Activated T-cell treated with anti-CD3 and anti-CD28 coated beads, Interleukin-2, amount 50 U/mL, for 24 hours (primary cell): Measurements from ENCODE around the gene ADGRL3.
"Not testable (repeated sequence)": the region's sequence is repeated elsewhere in the genome, so short reads cannot be mapped to it uniquely, and the experiment has no call there.

Experiments used
- DNase-seq: peaks from one replicate; pipeline ENCODE4 v3.0.0-alpha.2; 2020
- H3K27ac Mint-ChIP-seq: 2 replicates; pipeline ENCODE4 v1.8.0; 2020; ENCODE audit warnings: mild to moderate bottlenecking, mixed read lengths
- H3K27me3 Mint-ChIP-seq: 2 replicates; pipeline ENCODE4 v1.8.0; 2020; ENCODE audit warnings: mixed read lengths
- H3K36me3 Mint-ChIP-seq: 2 replicates; pipeline ENCODE4 v1.8.0; 2020; ENCODE audit warnings: low read depth, mixed read lengths
- H3K4me1 Mint-ChIP-seq: 2 replicates; pipeline ENCODE4 v1.8.0; 2020; ENCODE audit warnings: low read depth, mixed read lengths
- H3K4me3 Mint-ChIP-seq: 2 replicates; pipeline ENCODE4 v1.8.0; 2020; ENCODE audit warnings: mild to moderate bottlenecking, moderate library complexity, mixed read lengths
- H3K9me3 Mint-ChIP-seq: 2 replicates; pipeline ENCODE4 v1.8.0; 2020; ENCODE audit warnings: mixed read lengths

ADGRL3 gene

GRCh38 chr4:61320154-61320553 lies 120.0 kb downstream of the ADGRL3 start:
- Mint-ChIP-seq H3K27ac (no peak overlapping the region), H3K36me3 (no peaks in the 10 kb centered on the region), H3K4me3 (no peak overlapping the region), H3K27me3 (no peaks in the 10 kb centered on the region), H3K9me3 (peaks cover 19% of the 10 kb centered on the region), H3K4me1 (no peaks in the 10 kb centered on the region)
- no peak for DNase-seq

GRCh38 chr4:61320631-61321030 lies 120.5 kb downstream of the ADGRL3 start:
- no peak overlapping the region for H3K4me3 Mint-ChIP-seq
- no peaks in the 10 kb centered on the region for H3K36me3 Mint-ChIP-seq
- no peak for DNase-seq
- H3K27me3 Mint-ChIP-seq, result no peaks in the 10 kb centered on the region
- H3K4me1 Mint-ChIP-seq, result no peaks in the 10 kb centered on the region
- no peak overlapping the region for H3K27ac Mint-ChIP-seq
- H3K9me3 Mint-ChIP-seq, result peaks cover 19% of the 10 kb centered on the region

- H3K27me3 Mint-ChIP-seq, result no peaks in the 10 kb centered on the region
- H3K27ac Mint-ChIP-seq, result no peak overlapping the region
- peaks cover 9% of the 10 kb centered on the region for H3K9me3 Mint-ChIP-seq
Observed at GRCh38 chr4:61332693-61333092, 132.6 kb downstream of the ADGRL3 start.

GRCh38 chr4:61333490-61333889 lies 133.4 kb downstream of the ADGRL3 start:
- H3K4me1 Mint-ChIP-seq, result no peaks in the 10 kb centered on the region
- no peaks in the 10 kb centered on the region for H3K36me3 Mint-ChIP-seq
- H3K9me3 Mint-ChIP-seq, result peaks cover 4% of the 10 kb centered on the region
- no peak for DNase-seq
- no peaks in the 10 kb centered on the region for H3K27me3 Mint-ChIP-seq
- no peak overlapping the region for H3K4me3 Mint-ChIP-seq
- no peak overlapping the region for H3K27ac Mint-ChIP-seq

More at GRCh38 chr4:61332693-61333092, 132.6 kb downstream of the ADGRL3 start:
- DNase-seq, result no peak
- H3K36me3 Mint-ChIP-seq, result no peaks in the 10 kb centered on the region
- no peak overlapping the region for H3K4me3 Mint-ChIP-seq
- no peaks in the 10 kb centered on the region for H3K4me1 Mint-ChIP-seq

GRCh38 chr4:61335241-61335763 lies 135.2 kb downstream of the ADGRL3 start:
- Mint-ChIP-seq H3K9me3 (peaks cover 4% of the 10 kb centered on the region), H3K27me3 (no peaks in the 10 kb centered on the region)

GRCh38 chr4:61336488-61336887 lies 136.4 kb downstream of the ADGRL3 start:
- Mint-ChIP-seq H3K27ac (no peak overlapping the region), H3K4me1 (no peaks in the 10 kb centered on the region), H3K27me3 (no peaks in the 10 kb centered on the region), H3K4me3 (no peak overlapping the region), H3K36me3 (no peaks in the 10 kb centered on the region), H3K9me3 (no peaks in the 10 kb centered on the region)
- DNase-seq, result no peak

More at GRCh38 chr4:61335241-61335763, 135.2 kb downstream of the ADGRL3 start:
- no peaks in the 10 kb centered on the region for H3K36me3 Mint-ChIP-seq
- no peak for DNase-seq
- no peaks in the 10 kb centered on the region for H3K4me1 Mint-ChIP-seq
- H3K27ac Mint-ChIP-seq, result no peak overlapping the region
- H3K4me3 Mint-ChIP-seq, result no peak overlapping the region

- no peaks in the 10 kb centered on the region for H3K9me3 Mint-ChIP-seq
Observed at GRCh38 chr4:61336916-61337315, 136.8 kb downstream of the ADGRL3 start.

GRCh38 chr4:61342061-61342460 lies 141.9 kb downstream of the ADGRL3 start:
- no peak overlapping the region for H3K27ac Mint-ChIP-seq
- DNase-seq, result no peak

More at GRCh38 chr4:61336916-61337315, 136.8 kb downstream of the ADGRL3 start:
- Mint-ChIP-seq H3K36me3 (no peaks in the 10 kb centered on the region), H3K4me1 (no peaks in the 10 kb centered on the region), H3K27ac (no peak overlapping the region), H3K27me3 (no peaks in the 10 kb centered on the region), H3K4me3 (no peak overlapping the region)
- DNase-seq, result no peak

GRCh38 chr4:61350932-61351331 lies 150.8 kb downstream of the ADGRL3 start:
- no peaks in the 10 kb centered on the region for H3K27me3 Mint-ChIP-seq
- no peak overlapping the region for H3K27ac Mint-ChIP-seq
- H3K4me3 Mint-ChIP-seq, result no peak overlapping the region
- no peaks in the 10 kb centered on the region for H3K36me3 Mint-ChIP-seq
- H3K9me3 Mint-ChIP-seq, result peaks cover 10% of the 10 kb centered on the region
- H3K4me1 Mint-ChIP-seq, result no peaks in the 10 kb centered on the region
- no peak for DNase-seq

More at GRCh38 chr4:61342061-61342460, 141.9 kb downstream of the ADGRL3 start:
- H3K36me3 Mint-ChIP-seq, result no peaks in the 10 kb centered on the region
- no peaks in the 10 kb centered on the region for H3K4me1 Mint-ChIP-seq
- H3K27me3 Mint-ChIP-seq, result no peaks in the 10 kb centered on the region
- peaks cover 9% of the 10 kb centered on the region for H3K9me3 Mint-ChIP-seq
- no peak overlapping the region for H3K4me3 Mint-ChIP-seq

- Mint-ChIP-seq H3K9me3 (peaks cover 8% of the 10 kb centered on the region), H3K4me1 (no peaks in the 10 kb centered on the region), H3K27me3 (no peaks in the 10 kb centered on the region), H3K4me3 (no peak overlapping the region), H3K36me3 (no peaks in the 10 kb centered on the region), H3K27ac (no peak overlapping the region)
- DNase-seq, result no peak
Observed at GRCh38 chr4:61356696-61357095, 156.6 kb downstream of the ADGRL3 start.

- Mint-ChIP-seq H3K4me3 (no peak overlapping the region), H3K4me1 (no peaks in the 10 kb centered on the region), H3K9me3 (peaks cover 5% of the 10 kb centered on the region), H3K36me3 (no peaks in the 10 kb centered on the region), H3K27me3 (no peaks in the 10 kb centered on the region), H3K27ac (no peak overlapping the region)
- DNase-seq, result no peak
Observed at GRCh38 chr4:61359301-61359700, 159.2 kb downstream of the ADGRL3 start.

- not testable (repeated sequence) for H3K4me1 Mint-ChIP-seq, H3K9me3 Mint-ChIP-seq, H3K27ac Mint-ChIP-seq, H3K36me3 Mint-ChIP-seq, H3K27me3 Mint-ChIP-seq, H3K4me3 Mint-ChIP-seq, DNase-seq
Observed at GRCh38 chr4:61372817-61373216, 172.7 kb downstream of the ADGRL3 start.

GRCh38 chr4:61373901-61374440 lies 173.8 kb downstream of the ADGRL3 start:
- no peaks in the 10 kb centered on the region for H3K4me1 Mint-ChIP-seq
- H3K36me3 Mint-ChIP-seq, result no peaks in the 10 kb centered on the region
- H3K27me3 Mint-ChIP-seq, result no peaks in the 10 kb centered on the region
- no peak overlapping the region for H3K4me3 Mint-ChIP-seq
- peaks cover 8% of the 10 kb centered on the region for H3K9me3 Mint-ChIP-seq
- H3K27ac Mint-ChIP-seq, result no peak overlapping the region
- no peak for DNase-seq

- H3K9me3 Mint-ChIP-seq, result peaks cover 9% of the 10 kb centered on the region
- H3K4me1 Mint-ChIP-seq, result no peaks in the 10 kb centered on the region
- no peak overlapping the region for H3K4me3 Mint-ChIP-seq
- H3K27ac Mint-ChIP-seq, result no peak overlapping the region
- H3K36me3 Mint-ChIP-seq, result no peaks in the 10 kb centered on the region
- H3K27me3 Mint-ChIP-seq, result no peaks in the 10 kb centered on the region
- DNase-seq, result no peak
Observed at GRCh38 chr4:61374447-61374891, 174.3 kb downstream of the ADGRL3 start.

GRCh38 chr4:61375301-61375700 lies 175.2 kb downstream of the ADGRL3 start:
- peaks cover 9% of the 10 kb centered on the region for H3K9me3 Mint-ChIP-seq
- H3K4me3 Mint-ChIP-seq, result no peak overlapping the region
- H3K4me1 Mint-ChIP-seq, result no peaks in the 10 kb centered on the region
- no peaks in the 10 kb centered on the region for H3K36me3 Mint-ChIP-seq
- no peak for DNase-seq
- no peak overlapping the region for H3K27ac Mint-ChIP-seq
- no peaks in the 10 kb centered on the region for H3K27me3 Mint-ChIP-seq

GRCh38 chr4:61376301-61376700 lies 176.2 kb downstream of the ADGRL3 start:
- no peak for DNase-seq
- H3K36me3 Mint-ChIP-seq, result no peaks in the 10 kb centered on the region
- H3K4me1 Mint-ChIP-seq, result no peaks in the 10 kb centered on the region
- H3K4me3 Mint-ChIP-seq, result no peak overlapping the region
- no peaks in the 10 kb centered on the region for H3K27me3 Mint-ChIP-seq
- peaks cover 11% of the 10 kb centered on the region for H3K9me3 Mint-ChIP-seq
- no peak overlapping the region for H3K27ac Mint-ChIP-seq
